ENCODE results near the gene TIGIT.
"Not testable (repeated sequence)": the region's sequence is repeated elsewhere in the genome, so short reads cannot be mapped to it uniquely, and the experiment has no call there.

The TIGIT gene

DNA sequence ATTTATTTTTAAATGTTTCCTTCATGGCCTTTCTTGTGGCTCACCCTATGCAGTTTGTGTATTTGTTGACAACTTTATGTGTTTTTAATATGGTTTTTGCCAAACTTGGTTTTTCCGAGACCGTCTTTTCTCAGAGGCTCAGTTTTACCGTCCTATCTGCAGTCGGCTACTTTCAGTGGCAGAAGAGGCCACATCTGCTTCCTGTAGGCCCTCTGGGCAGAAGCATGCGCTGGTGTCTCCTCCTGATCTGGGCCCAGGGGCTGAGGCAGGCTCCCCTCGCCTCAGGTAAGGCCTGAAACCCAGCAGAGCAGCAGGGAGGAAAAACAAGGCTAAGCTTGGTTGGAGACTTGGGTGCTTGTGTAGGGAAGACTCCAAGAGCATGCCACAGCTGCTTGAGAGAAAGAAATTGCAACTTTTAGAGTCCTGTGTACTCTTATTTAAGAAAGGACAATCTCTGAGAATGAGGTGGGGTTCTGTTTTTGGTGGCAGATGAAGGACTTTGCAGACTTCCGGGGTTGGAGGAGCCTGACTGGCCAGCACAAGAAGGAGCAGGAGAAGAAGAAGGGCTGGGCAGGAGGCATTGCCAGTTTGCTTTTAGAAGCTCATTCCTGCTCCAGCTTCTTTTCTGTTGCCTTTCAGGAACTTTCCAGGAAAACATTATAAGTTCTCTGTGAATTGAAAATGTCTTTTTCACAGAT lies at the start of gene TIGIT:
Gene TIGIT (plus strand): TSS at position 191 of the 698 bp plus-strand sequence. CDS start 34 bp downstream, at position 225.
- no peak for DNase-seq

DNA sequence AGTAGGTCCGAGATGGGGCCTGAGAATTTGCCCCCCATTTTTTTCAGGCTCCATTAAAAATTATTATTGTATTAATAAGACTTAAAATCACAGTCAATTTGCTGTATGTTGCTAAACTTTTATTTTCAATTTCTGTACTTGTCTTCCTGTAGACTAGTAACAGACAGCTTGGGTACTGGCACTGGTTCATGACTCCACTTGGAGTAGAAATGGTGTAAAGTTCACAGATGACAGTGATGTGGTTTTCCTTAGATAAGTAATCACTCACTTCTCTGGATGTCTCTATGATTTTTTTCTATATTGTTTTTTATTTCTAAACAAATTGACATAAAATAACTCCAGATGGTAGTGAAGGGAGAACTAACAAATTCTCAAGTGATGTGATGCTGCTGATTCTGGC lies 40.9 kb upstream of the TIGIT start:
- no peak for DNase-seq

DNA sequence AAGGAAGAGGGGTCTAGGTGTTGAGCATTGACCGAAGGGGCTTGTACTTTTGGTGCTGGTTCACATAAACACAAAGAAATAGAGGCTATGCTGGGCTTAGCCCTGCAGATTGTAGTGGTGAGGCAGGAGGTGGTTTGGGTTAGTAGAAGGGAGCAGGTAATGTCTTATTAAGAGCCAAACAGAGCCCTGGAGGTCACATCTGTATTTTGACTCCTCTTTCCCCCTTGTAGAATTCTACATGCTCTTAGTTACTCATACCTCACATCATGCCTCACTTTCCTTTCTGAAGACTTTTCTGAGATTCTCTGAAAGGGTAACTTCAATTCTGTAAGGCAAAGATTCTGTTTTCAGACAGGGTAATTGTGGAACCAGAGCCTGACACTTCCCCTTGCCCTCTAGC lies 40.3 kb upstream of the TIGIT start:
- DNase-seq: no peak

DNA sequence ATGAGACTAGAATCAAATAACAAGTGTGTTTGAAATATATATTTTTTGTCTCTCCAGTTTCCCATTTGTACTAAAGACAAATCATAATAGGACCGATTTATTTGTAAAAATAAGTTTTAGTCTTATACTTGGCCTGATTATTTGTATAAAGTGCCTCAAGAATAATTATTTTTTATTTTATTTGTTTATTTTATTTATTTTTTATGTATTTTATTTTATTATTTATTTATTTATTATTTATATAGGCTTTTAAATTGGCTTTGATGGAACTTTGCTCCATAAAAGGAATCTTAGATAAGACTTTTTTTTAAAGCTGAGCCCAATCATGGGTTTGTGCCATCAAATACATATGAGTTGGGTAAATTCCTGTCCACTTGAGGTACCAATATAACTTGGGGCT lies 34.3 kb upstream of the TIGIT start:
- DNase-seq: no peak

GRCh38 chr3:114260152-114260551 lies 33.7 kb upstream of the TIGIT start:
- no peak for DNase-seq

GRCh38 chr3:114270019-114270418 lies 23.8 kb upstream of the TIGIT start:
- no peak for DNase-seq

DNA sequence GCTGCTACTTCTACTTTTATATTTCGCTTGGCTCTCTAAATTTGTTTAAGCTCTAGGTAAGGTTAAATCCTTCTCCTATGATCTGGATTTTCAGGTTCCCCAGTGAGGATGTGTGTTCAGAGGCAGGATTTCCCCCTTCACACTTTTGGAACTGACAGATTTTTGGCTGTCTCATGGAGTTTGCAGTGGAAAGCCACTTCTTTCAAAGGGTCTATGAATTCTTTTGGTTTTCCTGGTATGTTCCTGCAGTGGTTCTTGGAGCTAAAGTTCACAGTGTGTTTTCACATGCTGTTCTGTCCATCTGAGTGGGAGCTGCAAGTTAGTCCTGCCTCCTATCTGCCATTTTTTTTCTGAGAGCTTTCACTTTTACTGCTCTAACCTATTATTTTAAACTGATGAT lies 21.6 kb upstream of the TIGIT start:
- DNase-seq: no peak

- no peak for DNase-seq
These were observed 18.9 kb upstream of the TIGIT start for GRCh38 chr3:114274929-114275328.

- not testable (repeated sequence) for DNase-seq
These were observed 17.0 kb upstream of the TIGIT start for GRCh38 chr3:114276856-114277255.

DNA sequence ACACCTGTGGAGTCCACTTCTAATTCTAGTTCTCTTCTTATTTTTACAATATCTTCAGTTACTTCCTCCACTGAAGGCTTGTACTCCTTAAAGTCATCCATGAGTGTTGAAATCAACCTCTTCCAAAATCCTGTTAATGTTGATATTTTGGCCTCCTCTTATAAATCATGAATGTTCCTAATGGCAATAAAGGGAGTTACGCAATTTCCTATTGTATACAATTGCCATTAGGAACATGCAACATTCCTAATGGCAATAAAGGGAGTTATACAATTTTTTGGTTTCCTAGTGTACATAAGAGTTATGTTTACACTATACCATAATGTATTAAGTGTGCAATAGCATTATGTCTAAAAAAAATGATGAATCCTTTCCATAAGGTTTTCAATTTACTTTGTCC lies 9.2 kb upstream of the TIGIT start:
- no peak for DNase-seq

GRCh38 chr3:114285648-114286230 lies 8.1 kb upstream of the TIGIT start:
- DNase-seq: no peak

GRCh38 chr3:114286266-114286665 lies 7.6 kb upstream of the TIGIT start:
- no peak for DNase-seq

DNA sequence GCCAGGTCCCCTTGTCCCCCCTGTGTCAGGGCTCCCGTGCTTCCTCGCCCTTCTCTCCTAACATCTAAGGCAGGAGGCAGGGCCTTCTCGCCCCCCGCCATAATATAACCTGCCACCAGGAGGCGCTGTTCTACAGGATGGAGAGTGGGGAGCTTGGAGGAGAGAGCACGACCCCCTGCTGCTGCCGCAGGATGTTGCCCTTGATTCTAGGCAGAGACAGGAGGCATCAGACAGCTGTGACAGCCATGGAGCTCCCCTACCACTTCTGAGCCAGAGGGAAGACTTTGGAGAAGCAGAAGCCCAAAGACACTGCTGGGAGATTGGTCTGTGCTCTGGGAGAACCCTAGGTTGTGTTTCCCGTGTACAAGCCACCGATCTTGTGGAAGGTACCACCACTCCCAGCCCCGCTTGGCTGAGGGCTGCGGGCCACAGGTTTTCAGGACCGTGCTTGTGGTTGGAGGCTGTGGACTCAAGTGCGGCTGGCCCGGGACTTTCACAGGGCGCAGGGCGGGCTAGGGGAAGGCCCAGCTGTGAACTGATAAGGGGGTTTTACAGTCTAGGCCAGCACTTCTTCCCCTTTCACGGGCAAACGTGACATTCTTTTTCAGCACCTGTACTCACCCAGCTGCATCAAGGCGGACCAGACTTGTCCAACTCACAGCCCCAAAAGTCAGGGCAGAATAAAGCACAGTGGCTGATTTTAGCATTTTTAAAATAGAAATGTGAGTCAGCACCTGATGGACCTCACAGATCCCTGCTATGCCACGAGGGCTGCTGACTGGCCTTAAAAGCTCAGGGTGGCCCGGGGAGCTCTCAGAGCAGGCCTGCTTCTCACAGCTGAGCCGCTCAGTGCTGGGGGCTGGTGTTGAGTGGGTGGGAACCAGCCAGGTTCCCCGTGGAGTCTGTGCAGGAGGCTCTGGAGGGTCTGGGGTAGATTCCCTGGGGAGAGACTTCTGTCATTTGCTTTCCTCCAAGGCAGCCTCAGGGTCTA lies 2.6 kb upstream of the TIGIT start:
- no peak for DNase-seq

- DNase-seq: no peak
These were observed 1.2 kb downstream of the TIGIT start for GRCh38 chr3:114294940-114295480.

DNA sequence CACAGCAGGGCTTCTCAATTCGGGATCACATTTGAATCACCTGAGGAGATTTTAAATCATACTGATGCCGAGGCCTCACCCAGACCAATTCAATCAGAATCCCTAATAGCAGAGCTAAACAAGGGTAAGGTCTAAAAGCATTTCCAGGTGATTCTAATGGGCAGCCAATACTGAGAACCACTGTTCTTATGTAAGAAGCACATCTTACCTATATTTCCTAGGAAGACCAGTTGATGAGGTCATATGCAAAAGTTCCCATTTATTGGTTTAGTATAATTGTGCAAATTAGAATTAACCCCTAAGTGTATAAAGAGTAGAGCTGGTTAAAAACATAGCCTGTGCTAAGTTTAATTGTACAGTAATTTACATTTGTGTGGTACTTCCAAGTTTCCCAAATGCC lies 2.1 kb downstream of the TIGIT start:
- DNase-seq: no peak

GRCh38 chr3:114299421-114299820 lies 5.6 kb downstream of the TIGIT start:
- DNase-seq: no peak

- no peak for DNase-seq
These were observed 6.3 kb downstream of the TIGIT start for GRCh38 chr3:114299941-114300624.

GRCh38 chr3:114307222-114307830 lies 13.5 kb downstream of the TIGIT start:
- no peak for DNase-seq

DNA sequence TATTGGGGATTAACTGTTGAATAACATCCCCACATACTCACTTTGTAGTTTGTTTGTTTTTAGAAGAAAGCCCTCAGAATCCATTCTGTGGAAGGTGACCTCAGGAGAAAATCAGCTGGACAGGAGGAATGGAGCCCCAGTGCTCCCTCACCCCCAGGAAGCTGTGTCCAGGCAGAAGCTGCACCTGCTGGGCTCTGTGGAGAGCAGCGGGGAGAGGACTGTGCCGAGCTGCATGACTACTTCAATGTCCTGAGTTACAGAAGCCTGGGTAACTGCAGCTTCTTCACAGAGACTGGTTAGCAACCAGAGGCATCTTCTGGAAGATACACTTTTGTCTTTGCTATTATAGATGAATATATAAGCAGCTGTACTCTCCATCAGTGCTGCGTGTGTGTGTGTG lies 14.0 kb downstream of the TIGIT start:
- no peak for DNase-seq

DNA sequence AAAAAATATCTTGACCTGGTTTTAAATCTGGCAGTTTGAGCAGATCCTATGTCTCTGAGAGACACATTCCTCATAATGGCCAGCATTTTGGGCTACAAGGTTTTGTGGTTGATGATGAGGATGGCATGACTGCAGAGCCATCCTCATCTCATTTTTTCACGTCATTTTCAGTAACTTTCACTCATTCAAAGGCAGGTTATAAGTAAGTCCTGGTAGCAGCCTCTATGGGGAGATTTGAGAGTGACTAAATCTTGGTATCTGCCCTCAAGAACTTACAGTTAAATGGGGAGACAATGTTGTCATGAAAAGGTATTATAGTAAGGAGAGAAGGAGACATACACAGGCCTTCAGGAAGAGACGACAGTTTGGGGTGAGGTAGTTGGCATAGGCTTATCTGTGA lies 14.5 kb downstream of the TIGIT start:
- DNase-seq: no peak

DNA sequence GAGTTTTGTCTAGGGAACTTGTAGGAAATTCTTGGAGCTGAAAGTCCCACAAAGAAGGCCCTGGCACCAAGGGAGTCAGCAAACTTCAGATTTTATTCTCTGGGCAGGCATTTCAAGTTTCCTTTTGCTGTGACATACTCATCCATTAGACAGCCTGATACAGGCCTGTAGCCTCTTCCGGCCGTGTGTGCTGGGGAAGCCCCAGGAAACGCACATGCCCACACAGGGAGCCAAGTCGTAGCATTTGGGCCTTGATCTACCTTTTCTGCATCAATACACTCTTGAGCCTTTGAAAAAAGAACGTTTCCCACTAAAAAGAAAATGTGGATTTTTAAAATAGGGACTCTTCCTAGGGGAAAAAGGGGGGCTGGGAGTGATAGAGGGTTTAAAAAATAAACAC lies 15.0 kb downstream of the TIGIT start:
- DNase-seq: no peak

DNA sequence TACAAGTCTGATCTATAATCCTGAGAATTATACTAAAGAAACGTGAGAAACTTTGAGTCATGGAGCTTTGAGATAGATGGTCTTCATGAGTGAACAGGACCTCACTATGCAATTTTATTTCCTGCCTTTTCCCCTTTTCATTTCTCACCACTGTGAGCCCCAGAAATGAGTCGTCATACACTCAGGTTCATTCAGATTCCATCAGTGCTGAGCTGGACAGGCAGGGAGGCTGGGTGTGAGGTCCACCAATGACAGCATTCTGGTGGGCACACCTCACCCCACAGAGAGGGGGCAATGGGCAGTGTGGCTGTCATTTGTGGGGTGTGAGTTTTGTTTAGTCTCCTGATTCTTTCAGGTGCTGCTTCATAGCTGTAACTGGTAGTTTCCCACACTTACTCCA lies 16.9 kb downstream of the TIGIT start:
- DNase-seq: no peak
